ENCODE measurements around the gene MNS1. TPM values are rescaled to one million over a fixed set of nuclear protein-coding genes. Genes with fewer than 3 reads are reported as not detected.

The MNS1 gene, protein sequence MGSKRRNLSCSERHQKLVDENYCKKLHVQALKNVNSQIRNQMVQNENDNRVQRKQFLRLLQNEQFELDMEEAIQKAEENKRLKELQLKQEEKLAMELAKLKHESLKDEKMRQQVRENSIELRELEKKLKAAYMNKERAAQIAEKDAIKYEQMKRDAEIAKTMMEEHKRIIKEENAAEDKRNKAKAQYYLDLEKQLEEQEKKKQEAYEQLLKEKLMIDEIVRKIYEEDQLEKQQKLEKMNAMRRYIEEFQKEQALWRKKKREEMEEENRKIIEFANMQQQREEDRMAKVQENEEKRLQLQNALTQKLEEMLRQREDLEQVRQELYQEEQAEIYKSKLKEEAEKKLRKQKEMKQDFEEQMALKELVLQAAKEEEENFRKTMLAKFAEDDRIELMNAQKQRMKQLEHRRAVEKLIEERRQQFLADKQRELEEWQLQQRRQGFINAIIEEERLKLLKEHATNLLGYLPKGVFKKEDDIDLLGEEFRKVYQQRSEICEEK
- total RNA-seq, result not detected
- not detected for polyA plus RNA-seq

DNA sequence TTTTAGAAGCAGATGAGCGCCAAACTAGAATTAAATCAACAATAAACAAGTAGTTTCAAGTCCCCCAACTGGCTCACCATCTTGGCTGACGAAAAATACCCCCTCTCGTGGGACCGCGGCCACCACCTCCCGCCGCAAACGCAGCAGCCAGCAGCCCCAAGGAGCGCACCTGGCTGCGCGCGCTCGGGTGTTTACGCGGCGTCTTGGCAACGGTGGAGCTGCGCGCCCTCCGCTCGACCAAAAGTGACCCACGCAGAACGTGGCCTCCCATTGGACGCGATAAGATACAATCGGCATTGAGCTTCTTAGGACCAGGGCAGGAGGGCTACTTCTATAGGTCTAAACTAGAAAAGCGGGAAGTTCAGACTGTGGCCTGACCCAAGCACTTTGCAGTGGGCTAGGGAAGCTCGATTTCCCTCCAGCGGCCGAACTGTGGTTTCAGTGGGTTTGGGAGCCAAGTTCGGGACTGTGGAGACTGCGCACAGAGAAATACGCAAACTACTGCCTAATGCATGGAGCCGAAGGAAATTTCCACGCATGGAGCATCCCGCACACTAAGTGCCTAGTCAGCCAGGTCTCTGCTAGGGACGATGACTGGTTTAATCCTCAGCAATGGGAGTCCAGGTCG lies at the start of gene MNS1:
Gene MNS1, minus strand, starts transcription at position 245 of the 628 bp plus-strand sequence. Its CDS starts 165 bp downstream, at position 80.
- Mint-ChIP-seq H3K36me3 (no peaks in the 10 kb centered on the region), H3K27ac (no peak within 1 kb of the TSS), H3K27me3 (peaks cover 28% of the 10 kb centered on the region), H3K4me1 (peaks cover 9 to 21% (median 17%) of the 10 kb centered on the region in 4 donors), H3K9me3 (no peaks in the 10 kb centered on the region), H3K4me3 (peak within 1 kb of the TSS in 3 of 4 donors; percentile 36 to 78 (median 76))
- DNase-seq, result peak; percentile 3 to 76 (median 40)
- peak within 1 kb of the TSS; percentile 14 for H3K4me3 ChIP-seq (ENCODE audit: low read depth, low read length)
- peak; percentile 71 to 74 for ATAC-seq (ENCODE audit: low read depth in 2 of 2)
- H3K9me3 ChIP-seq (ENCODE audit: control insufficient read depth in 2 of 2, low read length in 2 of 2), result no peaks in the 10 kb centered on the region
- no peak within 1 kb of the TSS for H3K27ac ChIP-seq (ENCODE audit: insufficient read depth, low read length, poor library complexity, severe bottlenecking)
- peaks cover 6% of the 10 kb centered on the region for H3K4me1 ChIP-seq (ENCODE audit: control insufficient read depth, insufficient read depth, low read length, poor library complexity, severe bottlenecking)
- H3K27me3 ChIP-seq (ENCODE audit: control insufficient read depth, insufficient read depth, low read length), result peaks cover 19% of the 10 kb centered on the region
- H3K36me3 ChIP-seq (ENCODE audit: control insufficient read depth, insufficient read depth, low read length), result no peaks in the 10 kb centered on the region

DNA sequence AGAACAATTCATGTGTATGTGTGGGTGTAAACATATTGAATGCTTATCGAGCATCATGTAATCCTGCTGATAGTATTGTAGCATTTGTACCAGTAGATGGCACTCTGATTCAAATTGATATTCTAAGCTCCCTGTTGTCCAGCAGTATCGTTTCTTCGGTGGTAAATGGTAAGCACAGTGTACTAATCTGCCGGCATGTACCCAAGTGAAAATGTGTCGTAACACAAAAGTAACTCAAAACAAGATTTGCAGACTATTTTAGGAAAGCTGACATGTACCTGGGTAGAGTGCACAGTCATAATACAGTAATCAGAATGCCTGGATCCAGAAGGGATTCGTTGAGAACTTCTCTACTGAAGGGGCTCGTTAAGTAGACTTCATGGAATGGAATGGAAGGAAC lies 31.7 kb upstream of the MNS1 start:
- H3K36me3 Mint-ChIP-seq, result no peaks in the 10 kb centered on the region
- ATAC-seq (ENCODE audit: low read depth in 2 of 2) (no peak), DNase-seq (peak in 2 of 3 donors; percentile 29 to 68)
- Histone ChIP-seq H3K9me3 (ENCODE audit: control insufficient read depth in 2 of 2, low read length in 2 of 2) (no peaks in the 10 kb centered on the region), H3K4me1 (ENCODE audit: control insufficient read depth, insufficient read depth, low read length, poor library complexity, severe bottlenecking) (no peaks in the 10 kb centered on the region), H3K27me3 (ENCODE audit: control insufficient read depth, insufficient read depth, low read length) (peaks cover 16% of the 10 kb centered on the region), H3K4me3 (ENCODE audit: low read depth, low read length) (no peak overlapping the region), H3K36me3 (ENCODE audit: control insufficient read depth, insufficient read depth, low read length) (no peaks in the 10 kb centered on the region), H3K27ac (ENCODE audit: insufficient read depth, low read length, poor library complexity, severe bottlenecking) (no peak overlapping the region)
- H3K27me3 Mint-ChIP-seq, result peaks cover 32% of the 10 kb centered on the region
- no peak overlapping the region for H3K4me3 Mint-ChIP-seq
- H3K4me1 Mint-ChIP-seq, result peaks cover 0 to 5% (median 2%) of the 10 kb centered on the region in 4 donors
- no peak overlapping the region for H3K27ac Mint-ChIP-seq
- peaks cover 0 to 3% (median 0%) of the 10 kb centered on the region in 7 donors for H3K9me3 Mint-ChIP-seq

DNA sequence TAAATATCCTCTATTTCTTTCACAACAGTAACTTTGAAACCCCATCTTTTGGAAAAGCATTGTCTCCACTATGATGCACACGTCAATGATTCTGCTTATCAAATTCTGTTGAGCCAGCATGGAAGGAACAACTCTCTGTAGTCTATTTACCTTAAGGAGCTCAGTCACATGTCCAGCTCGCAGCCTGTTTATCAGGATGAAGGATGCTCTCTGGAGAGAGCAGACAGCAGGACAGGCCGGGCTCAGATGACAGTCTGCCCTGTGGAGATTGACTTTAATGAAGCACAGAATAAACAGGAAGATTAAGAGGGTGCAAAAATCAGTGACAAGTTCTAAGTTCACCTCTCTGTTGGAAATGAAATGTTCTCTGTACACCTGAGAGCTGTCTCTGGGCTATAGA lies 30.6 kb upstream of the MNS1 start:
- DNase-seq (no peak), ATAC-seq (ENCODE audit: low read depth in 2 of 2) (no peak)
- H3K36me3 ChIP-seq (ENCODE audit: control insufficient read depth, insufficient read depth, low read length), result no peaks in the 10 kb centered on the region
- peaks cover 26% of the 10 kb centered on the region for H3K27me3 Mint-ChIP-seq
- no peak overlapping the region for H3K27ac ChIP-seq (ENCODE audit: insufficient read depth, low read length, poor library complexity, severe bottlenecking)
- no peak overlapping the region for H3K4me3 Mint-ChIP-seq
- no peaks in the 10 kb centered on the region for H3K9me3 ChIP-seq (ENCODE audit: control insufficient read depth in 2 of 2, low read length in 2 of 2)
- H3K4me1 Mint-ChIP-seq, result peaks cover 0 to 5% (median 2%) of the 10 kb centered on the region in 4 donors
- H3K36me3 Mint-ChIP-seq, result no peaks in the 10 kb centered on the region
- no peak overlapping the region for H3K27ac Mint-ChIP-seq
- H3K9me3 Mint-ChIP-seq, result peaks cover 0 to 3% (median 0%) of the 10 kb centered on the region in 7 donors
- H3K4me3 ChIP-seq (ENCODE audit: low read depth, low read length), result no peak overlapping the region
- peaks cover 18% of the 10 kb centered on the region for H3K27me3 ChIP-seq (ENCODE audit: control insufficient read depth, insufficient read depth, low read length)
- H3K4me1 ChIP-seq (ENCODE audit: control insufficient read depth, insufficient read depth, low read length, poor library complexity, severe bottlenecking), result no peaks in the 10 kb centered on the region

DNA sequence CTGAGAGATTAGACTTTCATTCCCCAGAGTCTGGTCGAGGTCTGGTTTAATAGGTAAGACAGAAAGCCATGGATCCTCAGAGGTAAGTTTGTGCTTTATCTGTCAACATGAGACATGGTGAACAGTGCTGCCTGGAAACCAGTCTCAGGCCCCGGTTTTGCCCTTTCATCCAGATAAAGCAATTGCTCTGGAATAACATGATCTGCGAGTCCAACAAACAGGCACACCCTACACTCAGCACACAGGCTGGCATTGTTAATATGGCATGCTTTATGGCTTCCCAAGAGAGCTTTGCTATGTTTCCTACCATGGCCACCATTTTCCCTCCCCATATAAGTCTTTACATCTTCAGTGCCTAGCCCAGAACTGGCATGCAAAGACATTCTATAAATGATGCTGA lies 30.1 kb upstream of the MNS1 start:
- no peak for ATAC-seq (ENCODE audit: low read depth in 2 of 2)
- Mint-ChIP-seq H3K27ac (no peak overlapping the region), H3K36me3 (no peaks in the 10 kb centered on the region), H3K4me1 (peaks cover 0 to 5% (median 2%) of the 10 kb centered on the region in 4 donors), H3K9me3 (peaks cover 0 to 3% (median 0%) of the 10 kb centered on the region in 7 donors), H3K4me3 (no peak overlapping the region), H3K27me3 (peaks cover 28% of the 10 kb centered on the region)
- DNase-seq, result no peak
- no peak overlapping the region for H3K27ac ChIP-seq (ENCODE audit: insufficient read depth, low read length, poor library complexity, severe bottlenecking)
- H3K36me3 ChIP-seq (ENCODE audit: control insufficient read depth, insufficient read depth, low read length), result no peaks in the 10 kb centered on the region
- H3K4me3 ChIP-seq (ENCODE audit: low read depth, low read length), result no peak overlapping the region
- H3K9me3 ChIP-seq (ENCODE audit: control insufficient read depth in 2 of 2, low read length in 2 of 2), result no peaks in the 10 kb centered on the region
- H3K27me3 ChIP-seq (ENCODE audit: control insufficient read depth, insufficient read depth, low read length), result peaks cover 16% of the 10 kb centered on the region
- no peaks in the 10 kb centered on the region for H3K4me1 ChIP-seq (ENCODE audit: control insufficient read depth, insufficient read depth, low read length, poor library complexity, severe bottlenecking)

DNA sequence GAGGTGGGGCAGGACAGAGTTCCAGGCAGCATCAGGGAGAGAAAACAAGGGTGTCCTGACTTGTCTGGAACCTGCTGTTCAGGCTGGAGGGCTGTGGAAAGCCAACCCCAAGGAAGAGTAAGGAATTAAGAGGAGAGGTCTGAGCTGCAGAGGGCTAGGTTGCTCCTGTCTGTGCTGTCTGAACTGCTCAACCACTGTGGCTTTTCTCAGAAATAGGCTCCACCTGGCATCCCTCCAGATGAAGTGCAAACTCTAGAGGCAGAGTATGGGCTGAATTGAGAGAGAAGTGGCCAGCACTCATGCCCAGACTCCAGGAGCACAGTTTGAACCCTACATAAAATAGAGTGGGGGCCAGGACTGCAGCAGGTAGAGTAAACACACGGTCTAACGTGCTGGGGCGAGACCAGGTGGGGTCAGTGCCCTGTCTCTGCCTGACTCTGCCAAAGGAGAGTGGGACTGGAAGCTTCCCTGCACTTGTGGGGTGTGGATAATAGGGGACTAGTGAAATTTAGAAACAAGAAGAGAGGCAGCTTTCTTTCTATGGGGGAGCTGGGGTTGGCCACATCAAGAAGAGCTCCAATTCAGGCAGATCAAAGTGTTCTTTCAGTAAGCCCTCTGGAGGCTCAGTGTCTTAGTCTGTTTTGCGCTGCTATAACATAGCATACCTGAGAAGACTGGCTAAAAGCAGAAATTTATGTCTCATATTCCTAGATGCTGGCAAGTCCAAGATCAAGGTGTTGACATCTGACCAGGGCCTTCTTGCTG lies 28.0 kb upstream of the MNS1 start:
- Mint-ChIP-seq H3K27ac (no peak overlapping the region), H3K4me1 (peaks cover 0 to 5% (median 2%) of the 10 kb centered on the region in 4 donors), H3K27me3 (peaks cover 23% of the 10 kb centered on the region), H3K9me3 (peaks cover 0 to 3% (median 0%) of the 10 kb centered on the region in 7 donors), H3K4me3 (no peak overlapping the region), H3K36me3 (no peaks in the 10 kb centered on the region)
- Histone ChIP-seq H3K9me3 (ENCODE audit: control insufficient read depth in 2 of 2, low read length in 2 of 2) (no peaks in the 10 kb centered on the region), H3K4me1 (ENCODE audit: control insufficient read depth, insufficient read depth, low read length, poor library complexity, severe bottlenecking) (no peaks in the 10 kb centered on the region), H3K36me3 (ENCODE audit: control insufficient read depth, insufficient read depth, low read length) (no peaks in the 10 kb centered on the region), H3K27me3 (ENCODE audit: control insufficient read depth, insufficient read depth, low read length) (peaks cover 8% of the 10 kb centered on the region), H3K27ac (ENCODE audit: insufficient read depth, low read length, poor library complexity, severe bottlenecking) (no peak overlapping the region), H3K4me3 (ENCODE audit: low read depth, low read length) (no peak overlapping the region)
- peak in 1 of 3 donors; percentile 42 for DNase-seq
- no peak for ATAC-seq (ENCODE audit: low read depth in 2 of 2)

DNA sequence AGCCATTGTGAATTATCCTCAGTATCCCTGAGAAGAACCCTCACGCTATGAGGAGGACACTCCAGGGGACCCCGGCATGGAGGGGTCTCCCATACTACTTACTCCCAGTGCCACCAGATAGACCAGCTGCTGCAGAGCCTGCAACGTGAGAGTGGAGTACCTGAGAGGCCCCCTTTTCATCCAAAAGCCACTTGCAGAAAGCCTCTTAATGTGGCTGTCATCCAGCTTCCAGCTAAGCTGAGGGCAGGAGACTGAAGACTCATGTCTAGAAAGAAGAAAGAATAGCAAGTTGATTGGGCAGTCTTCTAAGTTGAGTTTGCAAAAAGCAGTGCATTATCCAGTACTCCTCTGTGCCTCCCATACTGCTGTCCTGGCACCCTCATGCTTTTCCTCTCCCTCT lies 27.3 kb upstream of the MNS1 start:
- Mint-ChIP-seq H3K9me3 (peaks cover 0 to 3% (median 0%) of the 10 kb centered on the region in 7 donors), H3K36me3 (no peaks in the 10 kb centered on the region)
- ATAC-seq (ENCODE audit: low read depth in 2 of 2), result no peak

DNA sequence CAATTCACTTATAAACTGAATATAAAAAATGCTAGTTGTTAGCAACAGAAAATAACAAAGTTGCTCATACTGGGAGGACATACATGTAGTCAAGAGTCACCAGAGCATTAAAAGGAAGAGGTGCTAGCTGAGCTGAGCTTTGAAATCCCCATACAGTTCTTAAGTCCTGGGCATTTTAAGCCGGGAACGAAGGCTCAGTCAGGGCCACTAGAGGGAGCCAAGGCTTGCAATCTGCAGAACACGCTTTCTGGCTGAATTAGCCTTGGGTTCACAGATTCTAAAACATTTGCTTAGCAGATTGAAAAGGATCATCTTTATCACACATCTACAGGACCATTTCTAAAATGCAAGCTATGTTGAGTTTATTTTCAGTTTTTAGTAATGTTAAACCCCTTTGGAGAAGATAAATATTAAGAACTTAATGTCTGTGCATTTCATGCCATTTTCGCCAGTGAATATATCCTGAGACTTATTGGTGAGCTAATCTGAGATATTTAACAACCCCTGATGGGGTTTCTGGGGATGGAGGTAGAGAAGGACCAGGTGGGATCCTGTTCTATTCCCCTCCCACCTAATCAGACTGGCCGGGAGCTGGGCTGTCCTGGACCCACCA lies 26.3 kb upstream of the MNS1 start:
- H3K27me3 ChIP-seq (ENCODE audit: control insufficient read depth, insufficient read depth, low read length), result peaks cover 5% of the 10 kb centered on the region
- H3K4me1 Mint-ChIP-seq, result no peaks in the 10 kb centered on the region
- no peaks in the 10 kb centered on the region for H3K9me3 Mint-ChIP-seq
- H3K4me1 ChIP-seq (ENCODE audit: control insufficient read depth, insufficient read depth, low read length, poor library complexity, severe bottlenecking), result no peaks in the 10 kb centered on the region
- no peak overlapping the region for H3K27ac ChIP-seq (ENCODE audit: insufficient read depth, low read length, poor library complexity, severe bottlenecking)
- no peak overlapping the region for H3K4me3 ChIP-seq (ENCODE audit: low read depth, low read length)
- peaks cover 18% of the 10 kb centered on the region for H3K27me3 Mint-ChIP-seq
- no peaks in the 10 kb centered on the region for H3K36me3 ChIP-seq (ENCODE audit: control insufficient read depth, insufficient read depth, low read length)
- DNase-seq (peak; percentile 5 to 79 (median 18)), ATAC-seq (ENCODE audit: low read depth in 2 of 2) (peak; percentile 52 to 64)
- H3K36me3 Mint-ChIP-seq, result no peaks in the 10 kb centered on the region
- no peaks in the 10 kb centered on the region for H3K9me3 ChIP-seq (ENCODE audit: control insufficient read depth in 2 of 2, low read length in 2 of 2)
- H3K27ac Mint-ChIP-seq, result no peak overlapping the region
- no peak overlapping the region for H3K4me3 Mint-ChIP-seq

More for the DNA sequence above, 27.3 kb upstream of the MNS1 start:
- H3K4me3 Mint-ChIP-seq, result no peak overlapping the region
- Histone ChIP-seq H3K27me3 (ENCODE audit: control insufficient read depth, insufficient read depth, low read length) (peaks cover 8% of the 10 kb centered on the region), H3K36me3 (ENCODE audit: control insufficient read depth, insufficient read depth, low read length) (no peaks in the 10 kb centered on the region), H3K27ac (ENCODE audit: insufficient read depth, low read length, poor library complexity, severe bottlenecking) (no peak overlapping the region), H3K4me1 (ENCODE audit: control insufficient read depth, insufficient read depth, low read length, poor library complexity, severe bottlenecking) (no peaks in the 10 kb centered on the region), H3K4me3 (ENCODE audit: low read depth, low read length) (no peak overlapping the region), H3K9me3 (ENCODE audit: control insufficient read depth in 2 of 2, low read length in 2 of 2) (no peaks in the 10 kb centered on the region)
- H3K27ac Mint-ChIP-seq, result no peak overlapping the region
- peaks cover 23% of the 10 kb centered on the region for H3K27me3 Mint-ChIP-seq
- no peak for DNase-seq
- H3K4me1 Mint-ChIP-seq, result peaks cover 0 to 5% (median 2%) of the 10 kb centered on the region in 4 donors

Measured in CD4-positive, CD25-positive, alpha-beta regulatory T cell (primary cell).